ENCODE data around the gene DICER1. TPM values are rescaled to one million over a fixed set of nuclear protein-coding genes. Genes with fewer than 3 reads are reported as not detected.
A peak's percentile ranks its signal among the peaks of the same experiment; 100 is the strongest.

The DICER1 gene
- total RNA-seq, 1 experiment from 2014 or later: 62.0 TPM

- no peaks in the 10 kb centered on the region for H3K9me3 Mint-ChIP-seq
- POLR2A ChIA-PET: no interaction called here
- no peak overlapping the region for H3K4me3 Mint-ChIP-seq
- peak; percentile 1 for DNase-seq (ENCODE audit: low spot score)
- no peaks in the 10 kb centered on the region for H3K36me3 Mint-ChIP-seq
- TF ChIP-seq JUN (CRISPR knock-in tag; IDR thresholded peaks at IDR 0.05) (no peak), CREB1 (CRISPR knock-in tag; IDR thresholded peaks at IDR 0.05) (no peak), ZNF232 (CRISPR knock-in tag; IDR thresholded peaks at IDR 0.05) (no peak), ZNF219 (CRISPR knock-in tag; IDR thresholded peaks at IDR 0.05; ENCODE audit: borderline replicate concordance) (no peak), E2F1 (CRISPR knock-in tag; IDR thresholded peaks at IDR 0.05) (no peak), GTF2I (CRISPR knock-in tag; conservative IDR thresholded peaks at IDR 0.05) (no peak), ESRRA (CRISPR knock-in tag; IDR thresholded peaks at IDR 0.05; ENCODE audit: borderline replicate concordance) (no peak), NFATC4 (CRISPR knock-in tag; IDR thresholded peaks at IDR 0.05) (no peak), NR3C1 (CRISPR knock-in tag; conservative IDR thresholded peaks at IDR 0.05; ENCODE audit: low read depth) (no peak), ZNF121 (CRISPR knock-in tag; IDR thresholded peaks at IDR 0.05) (no peak), GRHL2 (CRISPR knock-in tag; IDR thresholded peaks at IDR 0.05; ENCODE audit: insufficient replicate concordance, severe bottlenecking) (no peak), ATF1 (CRISPR knock-in tag; IDR thresholded peaks at IDR 0.05) (no peak), ZMAT4 (CRISPR knock-in tag; IDR thresholded peaks at IDR 0.05) (no peak), IRF2 (CRISPR knock-in tag; IDR thresholded peaks at IDR 0.05; ENCODE audit: borderline replicate concordance, low read depth) (no peak)
- H3K27ac Mint-ChIP-seq: no peak overlapping the region
- H3K4me1 Mint-ChIP-seq: peaks cover 19% of the 10 kb centered on the region
- CTCF ChIA-PET: interaction anchor here (0.6 kb wide), 2 partner anchors 43 to 53 kb away, joined by 4 read pairs; no protein-coding TSS in a partner anchor
- H3K27me3 Mint-ChIP-seq (ENCODE audit: low read depth): peaks cover 12% of the 10 kb centered on the region
- ATAC-seq: no peak
These were observed 111.4 kb downstream of the DICER1 start for GRCh38 chr14:95045836-95046430.

- Mint-ChIP-seq H3K9me3 (no peaks in the 10 kb centered on the region), H3K4me3 (no peak overlapping the region), H3K4me1 (peaks cover 16% of the 10 kb centered on the region), H3K27me3 (ENCODE audit: low read depth) (peaks cover 12% of the 10 kb centered on the region), H3K36me3 (no peaks in the 10 kb centered on the region), H3K27ac (no peak overlapping the region)
- ChIA-PET POLR2A (no interaction called here), CTCF (no interaction called here)
- ATAC-seq (no peak), DNase-seq (ENCODE audit: low spot score) (no peak)
- TF ChIP-seq USF2 (CRISPR knock-in tag; IDR thresholded peaks at IDR 0.05) (no peak), NFYB (CRISPR knock-in tag; conservative IDR thresholded peaks at IDR 0.05; ENCODE audit: low read depth) (no peak), TCF7 (CRISPR knock-in tag; IDR thresholded peaks at IDR 0.05; ENCODE audit: low read depth) (no peak), ATF2 (CRISPR knock-in tag; IDR thresholded peaks at IDR 0.05; ENCODE audit: borderline replicate concordance, low read depth) (no peak), ZNF423 (CRISPR knock-in tag; IDR thresholded peaks at IDR 0.05) (peak; percentile 65; the same call in 1 of the 2 replicates), ATF6 (CRISPR knock-in tag; IDR thresholded peaks at IDR 0.05) (no peak)
These were observed 112.1 kb downstream of the DICER1 start for GRCh38 chr14:95045106-95045701.
